MM.1S (cell line): ENCODE measurements around the gene LYL1.

Experiments
- EZH2 ChIP-seq: fragments of 300-600 bp; sonication (generic); optimal IDR thresholded peaks from 2 replicates; pipeline ENCODE3; 2017; ENCODE audit warnings: low read depth, mild to moderate bottlenecking, antibody characterized with exemption, low read length, mixed read lengths
- TF ChIP-seq, protein P1 (sequence below): fragments of 300-600 bp; sonication (generic); IDR thresholded peaks from 2 replicates; pipeline ENCODE4 v1.5.1; 2016; ENCODE audit warnings: antibody characterized with exemption, low read length, mixed read lengths

GRCh38 chr19:13133241-13133870 lies 30.7 kb upstream of the LYL1 start:
- TF ChIP-seq, protein P1, sequence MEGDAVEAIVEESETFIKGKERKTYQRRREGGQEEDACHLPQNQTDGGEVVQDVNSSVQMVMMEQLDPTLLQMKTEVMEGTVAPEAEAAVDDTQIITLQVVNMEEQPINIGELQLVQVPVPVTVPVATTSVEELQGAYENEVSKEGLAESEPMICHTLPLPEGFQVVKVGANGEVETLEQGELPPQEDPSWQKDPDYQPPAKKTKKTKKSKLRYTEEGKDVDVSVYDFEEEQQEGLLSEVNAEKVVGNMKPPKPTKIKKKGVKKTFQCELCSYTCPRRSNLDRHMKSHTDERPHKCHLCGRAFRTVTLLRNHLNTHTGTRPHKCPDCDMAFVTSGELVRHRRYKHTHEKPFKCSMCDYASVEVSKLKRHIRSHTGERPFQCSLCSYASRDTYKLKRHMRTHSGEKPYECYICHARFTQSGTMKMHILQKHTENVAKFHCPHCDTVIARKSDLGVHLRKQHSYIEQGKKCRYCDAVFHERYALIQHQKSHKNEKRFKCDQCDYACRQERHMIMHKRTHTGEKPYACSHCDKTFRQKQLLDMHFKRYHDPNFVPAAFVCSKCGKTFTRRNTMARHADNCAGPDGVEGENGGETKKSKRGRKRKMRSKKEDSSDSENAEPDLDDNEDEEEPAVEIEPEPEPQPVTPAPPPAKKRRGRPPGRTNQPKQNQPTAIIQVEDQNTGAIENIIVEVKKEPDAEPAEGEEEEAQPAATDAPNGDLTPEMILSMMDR = no peak
- TF ChIP-seq EZH2 = no peak
